Neural cell (in vitro differentiated cells): Measurements from ENCODE around the gene TMEM219. TPM values are rescaled to one million over a fixed set of nuclear protein-coding genes. Genes with fewer than 3 reads are reported as not detected.

Experiments
- H2AFZ ChIP-seq: fragments of 200-600, 300-800 bp; sonication (generic), shearing (Covaris generic); 2 replicates; pipeline ENCODE4 v1.6.0; 2014; ENCODE audit warnings: low read depth, mild to moderate bottlenecking, antibody characterized with exemption, low read length, moderate library complexity
- H3F3A ChIP-seq: fragments of 200-600 bp; shearing (Covaris generic); 2 replicates; pipeline ENCODE4 v1.6.1; 2016; ENCODE audit warnings: mild to moderate bottlenecking, moderate library complexity, mixed read lengths, antibody characterized with exemption, low read length; ENCODE audit not compliant: insufficient read depth, poor library complexity, severe bottlenecking
- H3K27ac ChIP-seq: fragments of 200-600, 300-800 bp; sonication (generic), shearing (Covaris generic); 2 replicates; pipeline ENCODE4 v1.5.1; 2014; ENCODE audit warnings: mild to moderate bottlenecking, low read length, moderate library complexity
- H3K27me3 ChIP-seq: fragments of 300-800, 200-600 bp; sonication (generic), shearing (Covaris generic); 2 replicates; pipeline ENCODE4 v1.6.0; 2014; ENCODE audit warnings: mild to moderate bottlenecking, low read depth, low read length, moderate library complexity; ENCODE audit not compliant: insufficient read depth
- H3K36me3 ChIP-seq: fragments of 300-800, 200-600 bp; sonication (generic), shearing (Covaris generic); 2 replicates; pipeline ENCODE4 v1.5.1; 2014; ENCODE audit warnings: mild to moderate bottlenecking, antibody characterized with exemption, low read length, moderate library complexity; ENCODE audit not compliant: insufficient read depth
- H3K4me2 ChIP-seq: fragments of 300-800, 200-600 bp; sonication (generic), shearing (Covaris generic); 2 replicates; pipeline ENCODE4 v1.6.0; 2014; ENCODE audit warnings: mild to moderate bottlenecking, low read length
- H3K4me3 ChIP-seq: fragments of 300-800, 200-600 bp; sonication (generic), shearing (Covaris generic); 2 replicates; pipeline ENCODE4 v1.5.1; 2014; ENCODE audit warnings: mild to moderate bottlenecking, low read length, moderate library complexity
- H3K79me2 ChIP-seq: fragments of 200-600 bp; shearing (Covaris generic); replicated peaks from 2 replicates; pipeline ENCODE4 v1.6.0; 2014; ENCODE audit warnings: mild to moderate bottlenecking, low read length, moderate library complexity; ENCODE audit not compliant: insufficient read depth
- H3K9ac ChIP-seq: fragments of 300-800, 200-600 bp; sonication (generic), shearing (Covaris generic); 2 replicates; pipeline ENCODE4 v1.6.1; 2016; ENCODE audit warnings: mild to moderate bottlenecking, low read length, mixed read lengths
- H3K9me2 ChIP-seq: fragments of 200-600 bp; shearing (Covaris generic); 2 replicates; pipeline ENCODE4 v1.6.1; 2016; ENCODE audit warnings: mild to moderate bottlenecking, low read length, mixed read lengths; ENCODE audit not compliant: insufficient read depth
- H3K9me3 ChIP-seq: fragments of 200-600, 300-800 bp; sonication (generic), shearing (Covaris generic); 2 replicates; pipeline ENCODE4 v1.6.1; 2016; ENCODE audit warnings: mild to moderate bottlenecking, mixed run types, low read length, moderate library complexity, mixed read lengths
- H4K20me1 ChIP-seq: fragments of 200-600 bp; shearing (Covaris generic); 2 replicates; pipeline ENCODE4 v1.6.1; 2016; ENCODE audit warnings: mild to moderate bottlenecking, mixed run types; ENCODE audit not compliant: insufficient read depth
- CTCF ChIP-seq: fragments of 450-650 bp; IDR thresholded peaks from 2 replicates; pipeline ENCODE4 v1.5.1; 2014; ENCODE audit warnings: antibody characterized with exemption, mild to moderate bottlenecking, moderate library complexity; ENCODE audit not compliant: poor library complexity, severe bottlenecking
- EP300 ChIP-seq: fragments of 450-650 bp; conservative IDR thresholded peaks from 2 replicates; pipeline ENCODE4 v1.6.1; 2014; ENCODE audit warnings: antibody characterized with exemption, mild to moderate bottlenecking, moderate library complexity; ENCODE audit not compliant: poor library complexity, severe bottlenecking
- EZH2 ChIP-seq: fragments of 200-600, 300-800 bp; shearing (Covaris generic), sonication (generic); IDR thresholded peaks from 2 replicates; pipeline ENCODE4 v1.6.1; 2014; ENCODE audit warnings: antibody characterized with exemption, low read length, borderline replicate concordance, mild to moderate bottlenecking; ENCODE audit not compliant: insufficient read depth, poor library complexity, severe bottlenecking
- MXI1 ChIP-seq: fragments of 450-650 bp; conservative IDR thresholded peaks from 2 replicates; pipeline ENCODE4 v1.6.1; 2014; ENCODE audit warnings: antibody characterized with exemption, mild to moderate bottlenecking; ENCODE audit not compliant: poor library complexity, severe bottlenecking
- POLR2AphosphoS5 ChIP-seq: IDR thresholded peaks from 2 replicates; pipeline ENCODE4 v1.6.1; 2012
- RAD21 ChIP-seq: fragments of 450-650 bp; conservative IDR thresholded peaks from 2 replicates; pipeline ENCODE4 v1.6.1; 2014; ENCODE audit warnings: antibody characterized with exemption, mild to moderate bottlenecking, moderate library complexity
- REST ChIP-seq: IDR thresholded peaks from 2 replicates; pipeline ENCODE4 v1.6.1; 2012; ENCODE audit warnings: borderline replicate concordance
- SMC3 ChIP-seq: fragments of 450-650 bp; conservative IDR thresholded peaks from 2 replicates; pipeline ENCODE4 v1.6.1; 2014; ENCODE audit warnings: antibody characterized with exemption, mild to moderate bottlenecking, moderate library complexity; ENCODE audit not compliant: poor library complexity
- TAF1 ChIP-seq: IDR thresholded peaks from 2 replicates; pipeline ENCODE4 v1.6.1; 2012; ENCODE audit warnings: low read depth
- polyA plus RNA-seq: library from polyadenylated mRNA; depleted of rRNA; stranded (reverse); fragments of >200 nt; gene quantifications from 2 replicates; pipeline ENCODE4 v1.2.3, GENCODE V29; 2014

The TMEM219 gene
- polyA plus RNA-seq, 1 donor from 2014 or later = 154 TPM

GRCh38 chr16:30004424-30004776 lies 42.5 kb downstream of the TMEM219 start:
- TF ChIP-seq REST (no peak), EP300 (no peak), CTCF (no peak), EZH2 (no peak), SMC3 (no peak)
- Histone ChIP-seq H3K9me3 (no peaks in the 10 kb centered on the region), H4K20me1 (no peaks in the 10 kb centered on the region), H3K9me2 (no peaks in the 10 kb centered on the region), H2AFZ (no peak overlapping the region), H3F3A (no peaks in the 10 kb centered on the region), H3K9ac (no peak overlapping the region), H3K4me3 (no peak overlapping the region), H3K36me3 (no peaks in the 10 kb centered on the region), H3K4me2 (no peak overlapping the region), H3K27me3 (no peaks in the 10 kb centered on the region), H3K27ac (no peak overlapping the region), H3K79me2 (no peaks in the 10 kb centered on the region)

GRCh38 chr16:30004811-30005242 lies 42.9 kb downstream of the TMEM219 start:
- no peak overlapping the region for H3K4me3 ChIP-seq
- no peak overlapping the region for H3K27ac ChIP-seq
- no peaks in the 10 kb centered on the region for H3K36me3 ChIP-seq
- no peak overlapping the region for H3K4me2 ChIP-seq
- H3K9me3 ChIP-seq = no peaks in the 10 kb centered on the region
- no peak overlapping the region for H2AFZ ChIP-seq
- no peaks in the 10 kb centered on the region for H3K9me2 ChIP-seq
- no peaks in the 10 kb centered on the region for H4K20me1 ChIP-seq
- no peaks in the 10 kb centered on the region for H3K79me2 ChIP-seq
- no peak for TF ChIP-seq EZH2
- TF ChIP-seq REST = no peak
- no peak for TF ChIP-seq POLR2AphosphoS5
- TF ChIP-seq EP300 = no peak
- TF ChIP-seq MXI1 = no peak
- no peak for TF ChIP-seq TAF1
- no peak for TF ChIP-seq RAD21
- TF ChIP-seq SMC3 = no peak
- TF ChIP-seq CTCF = no peak
- no peak overlapping the region for H3K9ac ChIP-seq
- no peaks in the 10 kb centered on the region for H3K27me3 ChIP-seq
- H3F3A ChIP-seq = no peaks in the 10 kb centered on the region
